GM19351 (cell line): ENCODE measurements around the gene PRMT7.
A peak's percentile ranks its signal among the peaks of the same experiment; 100 is the strongest.

Experiments
- ATAC-seq: cut with Tn5 transposase; IDR thresholded peaks from one replicate; pipeline ENCODE4 v1.9.1; 2021; ENCODE audit warnings: mild to moderate bottlenecking, moderate library complexity; ENCODE audit not compliant: unreplicated experiment

PRMT7 gene

DNA sequence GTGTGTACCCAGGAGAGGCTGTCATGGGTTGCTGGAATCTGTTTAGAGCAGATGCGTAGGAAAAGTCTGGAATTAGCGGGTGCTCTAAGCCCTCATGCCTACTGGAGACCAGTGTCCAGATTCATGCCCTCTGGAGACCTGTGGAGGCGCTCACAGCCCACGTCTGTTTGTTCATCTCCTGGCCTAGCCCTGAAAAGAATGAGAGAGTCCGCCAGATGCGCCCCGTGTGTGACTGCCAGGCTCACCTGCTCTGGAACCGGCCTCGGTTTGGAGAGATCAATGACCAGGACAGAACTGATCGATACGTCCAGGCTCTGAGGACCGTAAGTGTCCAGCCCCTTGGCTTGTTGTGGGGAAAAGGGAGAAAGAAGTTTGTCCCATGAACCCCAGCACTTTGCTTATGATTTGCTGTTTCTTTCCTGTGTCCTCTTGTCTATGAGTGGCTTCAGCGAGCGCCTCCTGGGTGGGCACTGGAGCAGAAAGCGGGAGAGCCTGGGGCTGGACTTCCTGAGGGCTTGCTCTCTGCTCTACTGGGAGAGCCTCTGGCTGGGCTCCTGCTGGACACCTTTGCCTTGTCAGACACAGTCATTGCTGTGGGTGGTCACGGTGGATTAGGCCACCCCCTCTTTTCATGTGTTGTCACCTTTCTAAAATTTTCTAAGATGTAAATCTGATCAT, 35.3 kb downstream of the PRMT7 start:
- no peak for ATAC-seq

DNA sequence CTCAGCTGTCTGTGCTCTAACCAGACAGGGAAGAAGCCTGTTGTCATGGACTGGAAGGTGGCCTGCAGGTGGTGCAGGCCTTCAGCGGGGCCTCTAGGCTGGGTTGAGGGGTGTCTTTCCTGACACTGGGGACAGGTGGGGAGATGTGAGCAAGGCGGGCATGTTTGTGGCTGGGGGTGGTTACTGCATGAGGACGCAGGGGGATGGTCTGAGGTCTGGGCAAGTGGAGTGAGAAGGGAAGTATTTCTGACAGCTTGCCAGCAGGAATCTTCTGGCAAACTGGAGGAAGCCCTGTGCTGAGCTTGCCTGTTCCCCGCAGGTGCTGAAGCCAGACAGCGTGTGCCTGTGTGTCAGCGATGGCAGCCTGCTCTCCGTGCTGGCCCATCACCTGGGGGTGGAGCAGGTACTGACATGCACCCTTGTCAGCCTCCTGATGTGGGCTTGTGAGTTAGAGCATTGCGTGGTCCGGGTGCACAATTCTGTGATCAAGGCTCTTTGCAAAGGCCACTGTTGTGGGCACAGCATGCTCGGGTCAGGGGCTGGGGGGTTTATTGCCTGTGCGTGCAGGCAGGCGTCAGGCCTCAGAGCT, 36.2 kb downstream of the PRMT7 start:
- no peak for ATAC-seq

DNA sequence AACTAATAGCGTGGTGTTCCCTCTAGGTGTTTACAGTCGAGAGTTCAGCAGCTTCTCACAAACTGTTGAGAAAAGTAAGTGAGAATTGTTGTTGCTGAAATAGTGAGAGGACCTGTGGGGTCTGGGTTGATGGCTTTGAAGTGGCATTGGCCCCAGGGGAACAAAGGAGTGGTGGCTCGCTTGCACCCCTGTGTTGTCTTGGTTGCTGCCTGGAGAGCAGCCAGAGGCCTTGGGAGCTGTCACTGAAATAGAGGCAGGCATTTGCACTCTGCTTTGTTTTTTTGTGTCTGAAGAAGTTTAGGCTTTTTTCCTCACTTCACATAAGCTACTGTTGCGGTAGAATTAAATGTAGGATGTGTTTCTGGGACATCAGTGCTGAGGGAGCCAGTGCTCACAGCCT, 36.8 kb downstream of the PRMT7 start:
- no peak for ATAC-seq

DNA sequence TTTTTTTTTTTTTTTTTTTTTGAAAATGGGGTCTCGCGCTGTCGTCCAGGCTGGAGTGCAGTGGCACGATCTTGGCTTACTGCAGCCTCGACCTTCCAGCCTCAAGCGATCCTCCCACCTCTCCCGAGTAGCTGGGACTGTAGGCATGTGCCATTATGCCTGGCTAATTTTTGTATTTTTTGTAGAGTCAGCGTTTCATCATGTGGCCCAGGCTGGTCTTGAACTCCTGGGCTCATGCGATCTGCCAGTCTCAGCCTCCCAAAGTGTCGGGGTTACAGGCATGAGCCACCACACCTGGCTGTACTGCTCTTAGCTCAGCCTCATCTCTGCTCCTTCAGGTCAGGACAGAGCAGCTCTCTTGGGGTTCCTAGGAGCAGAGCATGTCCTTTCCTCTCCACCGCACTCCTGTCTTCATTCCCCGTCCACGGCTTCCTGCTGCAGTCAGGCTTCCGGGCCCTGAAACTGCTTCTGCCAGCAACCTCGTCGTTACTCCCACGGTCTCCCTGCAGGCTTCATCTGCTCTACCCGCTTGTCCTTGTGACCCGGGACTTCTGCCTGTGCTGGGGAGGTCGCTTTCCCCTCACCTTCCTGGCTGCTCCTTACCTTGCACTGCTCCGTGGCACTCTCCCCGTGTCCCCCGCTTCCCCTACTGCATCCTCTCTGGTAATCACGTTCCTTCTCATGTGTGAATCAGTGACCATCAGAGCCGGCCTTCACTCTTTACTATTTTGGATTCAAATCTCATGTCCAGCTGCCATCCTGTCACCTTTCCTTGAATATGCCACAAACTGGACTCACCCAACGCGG, 38.0 kb downstream of the PRMT7 start:
- ATAC-seq: no peak

DNA sequence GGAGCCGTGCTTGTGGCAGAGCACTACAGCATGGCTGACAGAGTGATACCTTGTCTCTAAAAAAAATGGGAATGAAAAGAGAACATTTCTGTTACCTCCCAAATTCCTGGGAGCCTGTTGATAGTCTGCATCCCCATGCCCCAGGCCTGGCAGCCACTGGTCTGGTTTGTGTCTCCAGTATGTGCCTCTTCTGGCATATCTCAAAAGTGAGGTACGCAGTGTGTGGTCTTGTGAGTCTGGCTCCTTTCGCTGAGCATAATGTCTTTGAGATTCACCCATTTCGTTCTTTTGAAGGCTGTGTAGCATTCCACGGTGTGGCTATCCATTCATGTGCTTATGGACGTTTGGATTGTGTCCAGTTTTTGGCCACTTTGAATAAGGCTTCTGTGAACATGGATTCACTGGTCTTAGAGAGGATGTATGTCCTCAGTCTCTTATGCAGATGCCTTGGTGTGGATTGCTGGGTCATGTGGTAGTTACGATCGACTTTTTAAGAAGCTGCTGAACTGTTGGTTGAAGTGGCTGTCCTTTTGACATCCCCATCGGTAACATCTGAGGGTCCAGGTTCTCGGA, 39.1 kb downstream of the PRMT7 start:
- ATAC-seq: no peak

DNA sequence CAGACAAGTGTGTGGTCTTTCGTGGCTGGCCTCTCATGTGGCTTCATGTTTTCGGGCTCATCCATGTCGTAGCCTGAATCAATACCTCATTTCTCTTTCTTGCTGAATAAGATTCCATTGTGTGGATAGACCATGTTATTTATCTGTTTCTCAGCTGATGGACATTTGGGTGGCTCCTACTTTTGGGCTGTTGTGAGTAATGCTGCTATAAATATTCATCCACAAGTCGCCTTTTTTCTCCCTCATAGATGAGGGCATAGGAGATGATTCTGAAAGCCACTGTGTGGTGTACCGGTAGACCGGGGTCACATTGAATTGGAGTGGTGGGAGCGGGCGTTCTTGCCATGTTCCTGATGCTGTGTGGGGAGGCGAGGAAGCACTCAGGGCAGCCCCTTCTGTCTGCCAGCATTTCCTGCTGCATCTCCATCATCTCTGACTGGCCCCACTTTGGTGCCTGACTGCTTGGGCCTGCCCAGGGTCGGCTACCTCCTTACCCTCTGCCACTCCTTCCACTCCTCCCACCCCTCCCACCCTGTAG, 40.1 kb downstream of the PRMT7 start:
- ATAC-seq: no peak

DNA sequence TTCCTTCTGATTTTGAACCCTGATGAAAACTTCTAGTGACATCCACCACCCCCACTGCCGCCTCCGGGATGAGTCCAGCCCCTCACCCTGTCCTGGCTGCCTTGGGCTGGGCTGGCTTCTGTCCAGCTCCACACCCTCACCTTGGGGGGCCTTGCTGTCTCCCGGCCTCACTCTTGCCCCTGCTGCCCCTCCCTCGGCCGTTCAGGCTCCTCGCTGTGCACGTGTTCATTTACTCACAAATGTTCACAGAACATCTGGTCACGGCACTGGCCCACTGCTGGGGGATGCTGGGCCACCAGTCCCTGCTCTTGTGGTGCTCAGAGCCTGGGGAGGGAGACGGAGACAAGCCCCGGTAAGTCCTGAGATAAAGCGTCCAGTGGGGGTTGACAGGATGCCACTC, 40.6 kb downstream of the PRMT7 start:
- no peak for ATAC-seq

DNA sequence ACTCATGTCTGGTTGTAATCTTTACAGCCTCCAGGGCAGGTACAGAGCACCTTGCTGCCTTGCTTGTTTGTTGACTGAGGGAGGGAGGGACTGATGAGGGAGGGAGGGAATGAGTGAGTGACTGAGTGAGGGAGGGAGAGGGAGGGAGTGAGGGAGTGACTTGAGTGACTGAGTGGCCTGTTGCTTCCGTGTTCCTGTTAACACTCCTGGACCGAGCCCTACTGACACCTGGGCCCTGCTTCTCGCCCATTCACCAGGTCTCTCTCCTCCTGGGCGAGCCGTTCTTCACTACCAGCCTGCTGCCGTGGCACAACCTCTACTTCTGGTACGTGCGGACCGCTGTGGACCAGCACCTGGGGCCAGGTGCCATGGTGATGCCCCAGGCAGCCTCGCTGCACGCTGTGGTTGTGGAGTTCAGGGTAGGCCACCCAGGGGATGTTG, 41.2 kb downstream of the PRMT7 start:
- ATAC-seq: no peak

DNA sequence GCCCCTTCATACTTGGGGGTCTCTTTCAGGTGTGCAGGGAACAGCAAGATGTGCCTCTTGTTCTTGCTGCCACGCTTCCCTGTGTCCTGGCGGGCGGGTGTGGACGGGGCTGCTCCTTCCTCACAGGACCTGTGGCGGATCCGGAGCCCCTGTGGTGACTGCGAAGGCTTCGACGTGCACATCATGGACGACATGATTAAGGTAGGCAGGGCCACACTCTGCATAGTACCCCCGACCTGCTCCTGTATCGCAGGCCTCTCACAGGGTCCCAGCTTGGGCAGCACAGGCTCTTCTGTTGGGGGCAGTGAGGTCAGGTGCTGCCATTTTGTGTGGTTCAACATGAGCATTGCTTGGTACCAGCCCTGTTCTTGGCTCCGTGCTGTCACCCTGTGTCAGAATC, 42.5 kb downstream of the PRMT7 start:
- no peak for ATAC-seq

DNA sequence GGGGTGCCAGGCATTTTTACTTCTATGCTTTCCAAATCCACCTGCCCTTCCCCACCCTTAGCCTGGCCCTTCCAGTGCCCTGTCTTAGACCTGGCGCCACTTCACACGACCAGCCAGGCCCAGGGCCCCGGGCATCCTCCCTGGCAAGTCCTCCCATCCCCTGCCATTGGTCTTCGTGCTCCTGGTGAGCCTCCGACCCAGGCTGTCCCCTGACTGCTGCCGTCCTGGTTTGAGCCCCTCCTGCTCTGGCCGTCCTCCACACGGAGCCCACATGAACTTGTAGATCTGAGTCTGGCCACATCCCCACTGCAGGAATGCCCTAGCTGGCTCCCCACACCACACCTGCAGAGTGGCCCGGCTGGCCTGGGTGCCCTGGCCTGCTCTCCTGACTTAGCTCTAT, 44.0 kb downstream of the PRMT7 start:
- ATAC-seq: no peak

DNA sequence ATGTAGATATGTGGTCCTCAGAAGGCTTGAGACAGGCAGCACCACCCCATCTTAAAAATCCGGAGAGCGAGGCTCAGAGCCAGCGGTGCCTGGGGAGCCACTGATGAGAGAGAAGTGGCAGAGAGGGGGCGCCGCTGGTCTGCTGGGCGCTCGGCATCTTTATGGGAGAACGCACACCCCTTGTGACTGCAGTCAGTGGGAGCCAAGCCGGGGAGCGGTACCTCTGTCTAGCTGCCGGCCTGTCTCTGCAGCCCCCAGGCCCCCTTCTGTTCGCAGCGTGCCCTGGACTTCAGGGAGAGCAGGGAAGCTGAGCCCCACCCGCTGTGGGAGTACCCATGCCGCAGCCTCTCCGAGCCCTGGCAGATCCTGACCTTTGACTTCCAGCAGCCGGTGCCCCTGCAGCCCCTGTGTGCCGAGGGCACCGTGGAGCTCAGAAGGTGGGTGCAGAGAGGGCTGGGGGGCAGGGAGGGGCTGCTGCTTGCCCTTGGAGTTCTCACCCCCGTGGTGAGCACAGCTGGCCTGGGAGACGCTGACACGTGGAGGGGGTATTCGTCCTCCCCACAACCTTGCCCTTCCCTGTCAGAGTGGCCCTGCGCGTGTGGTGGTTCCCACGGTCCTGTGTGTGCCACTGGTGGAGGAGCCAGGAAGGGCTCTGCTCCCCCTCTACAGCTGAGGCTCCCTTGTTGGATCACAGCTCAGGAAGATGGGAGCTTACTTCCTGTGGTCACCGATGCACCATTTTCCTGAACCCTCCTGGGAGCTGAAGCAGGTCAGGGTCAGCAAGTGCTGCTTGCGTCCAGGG, 44.8 kb downstream of the PRMT7 start:
- ATAC-seq: no peak

DNA sequence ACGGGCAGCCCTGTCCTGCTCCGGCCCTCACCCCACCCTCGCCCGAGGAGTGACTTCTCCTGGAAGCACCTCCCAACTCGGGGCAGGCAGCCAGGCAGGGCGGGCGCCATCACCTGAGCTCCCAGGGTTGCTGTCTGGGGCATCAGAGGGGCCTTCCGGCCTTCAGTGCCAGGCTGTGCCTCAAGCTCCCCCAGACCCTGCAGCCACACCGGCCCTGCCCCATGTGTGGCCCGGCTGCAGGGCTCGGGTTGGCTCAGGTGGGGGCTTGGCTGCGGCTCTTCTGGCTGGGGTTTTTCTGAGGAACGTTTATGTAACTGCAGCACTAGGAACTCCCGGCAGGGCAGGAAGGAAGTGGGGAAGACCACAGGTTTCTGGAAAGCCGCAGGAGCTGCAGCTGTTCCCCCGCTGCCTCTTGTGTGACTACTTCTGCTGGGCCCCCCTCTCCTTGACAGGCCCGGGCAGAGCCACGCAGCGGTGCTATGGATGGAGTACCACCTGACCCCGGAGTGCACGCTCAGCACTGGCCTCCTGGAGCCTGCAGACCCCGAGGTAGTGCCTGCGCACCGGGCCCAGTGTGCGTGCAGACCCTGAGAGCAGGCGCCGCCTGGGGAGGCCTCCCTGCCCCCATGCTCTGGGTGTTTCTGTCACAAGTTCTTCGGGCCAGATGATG, 45.6 kb downstream of the PRMT7 start:
- peak; percentile 81 for ATAC-seq

DNA sequence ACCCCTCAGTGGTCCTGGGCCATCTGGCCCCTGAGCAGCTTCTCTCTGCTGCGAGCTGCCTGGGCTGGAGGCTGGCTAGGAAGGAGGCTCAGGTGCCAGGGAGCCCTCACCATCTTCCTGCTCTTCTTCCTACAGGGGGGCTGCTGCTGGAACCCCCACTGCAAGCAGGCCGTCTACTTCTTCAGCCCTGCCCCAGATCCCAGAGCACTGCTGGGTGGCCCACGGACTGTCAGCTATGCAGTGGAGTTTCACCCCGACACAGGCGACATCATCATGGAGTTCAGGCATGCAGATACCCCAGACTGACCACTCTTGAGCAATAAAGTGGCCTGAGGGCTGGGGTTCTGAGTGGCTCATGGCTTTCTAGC, 46.1 kb downstream of the PRMT7 start:
- no peak for ATAC-seq

DNA sequence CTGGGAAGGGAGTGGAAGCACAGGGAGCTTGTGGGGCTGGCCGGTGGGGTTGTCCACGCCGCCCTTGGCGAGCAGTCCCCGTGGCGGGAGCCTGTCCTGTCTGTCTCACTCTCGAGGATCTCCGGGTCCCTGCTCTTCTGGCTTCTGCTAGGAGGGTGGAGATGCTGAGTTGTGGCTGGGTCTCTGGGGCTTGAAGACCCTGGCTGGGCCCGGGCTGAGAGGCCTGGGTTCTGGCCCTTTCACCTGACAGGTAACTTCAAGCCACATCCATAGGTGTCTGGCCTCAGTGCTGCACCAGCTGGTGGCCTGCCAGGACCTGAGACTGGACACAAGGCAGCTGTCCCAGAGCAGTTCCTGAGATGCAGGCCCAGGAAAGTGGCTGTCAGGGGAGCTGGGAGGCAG, 46.7 kb downstream of the PRMT7 start:
- no peak for ATAC-seq

DNA sequence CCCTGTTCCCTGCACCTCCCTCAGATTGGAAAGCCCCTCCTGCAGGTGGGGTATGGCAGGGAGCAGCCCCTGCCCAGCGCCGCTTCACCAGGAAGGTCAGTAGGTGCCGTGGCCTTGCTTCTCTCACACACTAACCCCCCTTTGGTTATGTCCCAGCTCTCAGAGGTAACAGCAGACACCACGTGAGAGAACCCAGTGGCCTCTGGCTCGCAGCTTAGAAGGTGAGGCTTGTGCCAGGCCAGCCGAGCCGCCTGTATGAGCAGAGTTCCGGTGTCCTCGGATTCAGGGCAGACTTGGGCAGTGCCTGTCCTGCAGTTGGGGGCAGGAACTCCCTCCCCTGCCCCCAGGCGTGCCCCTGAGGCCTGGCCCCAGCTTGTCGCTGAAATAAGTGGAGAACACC, 47.1 kb downstream of the PRMT7 start:
- ATAC-seq: no peak

DNA sequence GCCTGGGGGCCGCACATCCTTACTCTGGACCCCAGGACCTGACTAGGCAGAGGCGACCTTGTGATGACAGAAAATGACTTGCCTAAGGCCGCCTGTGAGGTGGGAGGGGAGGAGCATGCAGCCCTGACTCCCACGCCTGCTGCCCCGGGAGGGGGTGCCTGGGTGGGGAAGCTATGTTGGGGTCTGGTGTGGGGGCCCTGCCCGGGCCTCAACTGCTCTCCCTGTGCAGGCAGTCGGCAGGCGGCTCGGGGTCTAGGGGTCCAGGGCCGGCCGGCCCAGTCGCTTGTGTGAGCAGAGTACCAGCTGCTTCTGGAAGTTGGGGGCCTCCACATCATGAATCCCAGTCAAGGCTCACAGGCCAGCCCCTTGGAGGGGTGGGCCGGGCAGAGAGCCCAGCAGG, 48.1 kb downstream of the PRMT7 start:
- ATAC-seq: no peak

DNA sequence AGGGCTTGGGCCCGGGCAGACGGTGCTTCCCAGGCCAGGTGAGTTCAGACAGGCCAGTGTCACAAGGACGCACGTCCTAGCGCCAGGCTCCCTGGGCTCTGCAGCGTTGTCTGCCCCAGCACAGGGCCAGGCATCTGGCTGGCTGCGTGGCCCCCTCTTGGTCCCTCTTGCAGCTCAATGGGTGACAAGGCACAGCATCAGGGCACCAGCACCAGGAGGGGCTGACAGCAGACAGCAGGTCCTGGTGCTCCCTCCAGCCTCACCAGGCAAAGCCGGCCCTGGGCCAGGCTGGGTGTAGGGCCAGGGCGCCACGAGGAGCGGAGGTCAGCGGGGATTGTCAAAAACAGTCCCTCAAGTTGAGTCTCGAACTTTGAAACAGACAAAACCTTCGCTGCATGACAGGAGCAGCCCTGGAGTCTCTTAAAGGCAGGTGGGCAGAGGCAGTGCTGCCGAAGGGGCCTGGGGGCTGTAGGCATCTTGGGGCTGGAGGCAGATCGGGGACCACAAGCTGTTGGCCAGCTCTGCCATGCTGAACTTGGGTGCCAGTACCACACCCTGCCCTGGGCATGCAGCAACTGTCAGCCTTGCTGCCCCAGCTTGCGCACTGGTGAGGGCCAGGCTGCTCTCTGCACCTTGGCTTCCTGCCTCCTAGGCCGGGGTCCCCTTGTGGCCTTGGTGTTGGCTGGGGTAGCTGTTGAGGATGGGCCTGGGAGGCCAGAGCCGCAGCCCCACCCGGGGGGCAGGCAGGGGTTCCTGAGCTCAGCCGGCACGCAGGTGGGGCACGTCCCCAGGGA, 48.8 kb downstream of the PRMT7 start:
- no peak for ATAC-seq

DNA sequence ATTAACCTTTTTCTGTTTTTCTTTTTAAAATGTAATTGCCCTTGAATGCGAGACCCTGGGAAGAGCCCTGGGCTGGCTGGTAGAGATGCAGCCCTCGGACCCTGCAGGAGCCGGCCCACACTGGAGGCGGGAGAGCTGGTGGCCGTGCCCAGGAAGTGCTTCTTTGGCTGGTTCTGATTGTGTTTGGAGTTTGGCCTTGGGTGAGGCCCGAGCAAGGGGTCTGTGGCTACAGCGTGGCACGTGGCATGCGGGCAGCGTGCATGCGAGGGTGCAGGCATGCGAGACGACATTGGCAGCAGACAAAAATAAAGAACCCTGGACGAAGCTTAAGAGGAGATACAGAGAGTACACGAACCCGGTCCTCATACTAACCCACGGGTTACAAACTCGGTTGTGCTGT, 49.7 kb downstream of the PRMT7 start:
- ATAC-seq: no peak

DNA sequence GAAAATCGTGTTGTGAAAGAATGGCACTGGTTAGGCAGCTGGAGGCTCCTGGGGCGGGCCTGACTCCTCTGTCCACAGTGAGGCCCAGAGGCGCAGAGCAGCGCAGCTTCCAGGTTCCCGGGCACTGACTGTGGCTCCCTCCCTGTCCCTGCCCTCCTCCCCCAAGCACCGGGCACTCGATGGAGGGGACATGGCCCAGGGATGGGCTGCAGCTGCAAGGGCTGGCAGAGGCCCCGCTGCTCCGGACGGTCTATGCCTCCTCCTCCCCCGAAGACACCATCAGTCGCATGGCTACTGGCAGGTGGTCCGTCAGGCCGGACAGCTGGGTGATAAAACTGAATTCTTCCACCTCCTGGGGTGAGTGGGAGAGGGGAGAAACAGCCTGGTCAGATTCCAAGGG, 50.1 kb downstream of the PRMT7 start:
- no peak for ATAC-seq

DNA sequence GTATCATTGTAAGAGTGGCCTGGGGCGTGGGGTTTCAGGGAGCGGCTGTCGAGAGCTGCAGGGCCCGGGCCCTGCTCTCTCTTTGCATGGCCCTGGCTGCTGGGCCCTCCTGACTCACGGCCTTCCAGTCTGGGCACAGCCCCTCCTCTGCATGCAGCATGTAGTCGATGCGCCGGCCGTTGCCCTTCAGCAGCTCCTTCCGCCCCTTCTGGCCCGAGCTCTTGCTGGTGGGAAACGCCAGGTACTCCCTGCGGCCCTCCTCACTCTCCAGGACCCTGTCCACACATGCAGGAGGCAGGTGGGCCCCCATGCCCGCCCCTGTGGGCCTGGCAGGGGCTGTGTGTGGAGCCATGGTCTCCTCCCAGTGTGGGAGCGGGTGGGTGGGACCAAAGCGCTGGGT, 50.7 kb downstream of the PRMT7 start:
- ATAC-seq: no peak
